Non-pigmented ciliary epithelial cell (primary cell): Measurements from ENCODE around the gene CCL27.

Experiments used
- DNase-seq: peaks from one replicate; pipeline ENCODE4 v3.0.0-alpha.2; 2010; ENCODE audit warnings: low read depth

Gene CCL27

DNA sequence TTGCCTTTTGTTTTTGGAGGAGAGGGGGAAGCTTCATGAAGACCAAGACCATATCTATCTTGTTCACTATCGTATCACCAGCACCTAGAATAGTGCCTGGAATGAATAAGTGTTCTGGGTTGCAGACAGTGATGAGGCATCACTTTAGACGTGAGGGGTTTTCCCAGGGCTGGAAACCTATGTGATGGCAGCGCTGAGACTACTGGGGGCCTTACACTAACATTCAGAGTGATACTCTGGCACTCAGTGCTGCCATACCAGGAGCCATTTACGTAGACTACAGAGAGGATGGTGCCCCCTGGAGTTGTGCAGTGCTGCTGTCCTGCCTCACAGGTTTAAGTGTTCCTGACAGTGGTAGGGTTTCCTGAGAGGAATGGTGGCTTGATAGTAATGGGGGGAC lies 21.7 kb upstream of the CCL27 start:
- no peak for DNase-seq

GRCh38 chr9:34675869-34676268 lies 13.4 kb upstream of the CCL27 start:
- DNase-seq: no peak

DNA sequence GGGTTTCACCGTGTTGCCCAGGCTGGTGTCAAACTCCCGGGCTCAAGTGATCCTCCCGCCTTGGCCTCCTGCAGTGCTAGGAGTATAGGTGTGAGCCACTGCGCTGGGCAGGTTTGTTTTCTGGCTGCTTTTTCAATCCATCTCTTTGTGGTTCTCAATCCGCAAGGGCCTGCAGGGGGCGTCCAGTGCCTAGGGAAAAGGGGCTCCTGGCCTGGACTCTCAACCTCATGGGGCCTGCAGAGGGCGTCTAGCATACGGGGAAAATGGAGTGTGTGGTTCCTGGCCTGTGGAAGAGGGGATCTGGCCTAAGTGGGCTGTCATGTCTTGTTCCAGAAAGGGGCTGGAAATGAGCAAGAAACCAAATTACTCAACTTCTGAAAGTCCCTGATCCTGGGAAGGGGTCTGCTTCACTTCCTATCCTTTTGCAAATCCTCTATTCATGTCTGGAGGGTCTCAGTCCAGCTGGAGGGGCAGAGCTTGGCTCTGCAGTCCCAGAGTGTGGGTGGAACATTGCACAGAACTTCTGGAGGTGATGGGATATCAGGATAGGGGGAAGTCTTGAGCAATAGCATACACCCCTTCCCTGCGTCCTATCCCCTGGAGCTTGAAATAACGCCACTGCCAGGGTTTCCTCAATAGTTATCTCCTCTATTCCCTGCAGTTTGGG lies 12.7 kb upstream of the CCL27 start:
- no peak for DNase-seq

GRCh38 chr9:34674440-34674839 lies 12.0 kb upstream of the CCL27 start:
- no peak for DNase-seq

DNA sequence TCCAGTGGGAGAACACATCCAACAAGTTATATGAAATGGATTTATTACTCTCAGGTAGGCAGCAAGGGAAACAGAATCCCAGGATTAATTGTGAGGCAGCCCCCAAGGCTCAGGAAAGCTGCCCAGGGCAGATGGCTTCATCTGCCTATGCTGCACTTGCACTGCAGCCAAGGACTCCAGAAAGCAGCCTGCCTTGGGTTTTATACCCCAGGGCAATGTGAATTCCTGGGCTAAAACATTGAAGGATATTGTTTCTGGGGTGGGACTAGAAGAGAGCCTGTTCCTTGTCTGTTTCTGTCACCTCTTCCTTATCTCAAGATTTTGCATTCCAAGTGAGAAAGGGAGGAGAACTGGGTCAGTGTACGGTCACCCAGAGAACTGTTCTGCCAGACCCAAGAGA lies 8.8 kb upstream of the CCL27 start:
- DNase-seq: no peak

- DNase-seq: no peak
Measured at GRCh38 chr9:34669809-34670562, 7.5 kb upstream of the CCL27 start.

DNA sequence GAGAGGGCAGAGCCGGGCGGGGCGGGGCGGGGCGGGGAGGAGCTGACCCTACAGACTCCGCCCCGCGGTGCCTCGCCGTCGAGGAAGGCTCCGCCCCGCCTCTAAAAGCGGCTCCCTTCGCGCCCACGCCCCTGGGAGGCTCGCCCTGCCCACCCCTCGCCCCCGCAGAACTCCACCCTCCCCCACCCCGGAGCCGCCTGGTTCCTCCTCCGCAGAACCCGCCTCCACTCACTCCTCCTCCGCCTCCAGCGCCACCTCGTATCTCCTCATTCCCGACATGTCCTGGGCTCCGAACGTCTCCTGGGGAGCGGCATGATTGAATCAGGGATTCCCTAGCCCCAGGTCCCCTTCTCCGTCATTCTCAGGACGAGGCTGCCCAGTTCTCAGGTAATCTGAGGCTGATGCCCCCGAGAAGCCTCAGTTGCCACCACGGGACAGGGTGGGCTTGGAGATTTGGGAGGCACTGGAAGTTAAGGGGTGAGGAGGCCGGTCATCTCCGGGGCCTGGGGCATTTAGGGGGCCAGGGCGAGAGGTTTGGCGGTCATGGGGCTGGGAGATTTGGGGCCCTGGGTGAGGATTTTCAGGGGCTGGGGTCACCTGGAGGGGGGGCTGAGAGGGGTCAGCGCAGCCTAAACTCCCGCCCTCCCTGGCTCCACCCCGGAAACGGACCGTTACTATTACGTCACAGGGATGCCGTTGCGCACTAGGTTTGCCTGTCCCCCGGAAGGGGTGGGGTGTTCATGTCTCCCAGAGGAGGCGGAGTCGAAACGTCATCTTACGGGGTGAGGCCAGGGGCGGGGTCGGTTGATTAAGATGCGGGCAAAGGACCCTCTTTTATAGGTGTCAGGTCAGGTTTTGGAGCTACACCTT lies 3.2 kb upstream of the CCL27 start:
- DNase-seq: peak; percentile 78

DNA sequence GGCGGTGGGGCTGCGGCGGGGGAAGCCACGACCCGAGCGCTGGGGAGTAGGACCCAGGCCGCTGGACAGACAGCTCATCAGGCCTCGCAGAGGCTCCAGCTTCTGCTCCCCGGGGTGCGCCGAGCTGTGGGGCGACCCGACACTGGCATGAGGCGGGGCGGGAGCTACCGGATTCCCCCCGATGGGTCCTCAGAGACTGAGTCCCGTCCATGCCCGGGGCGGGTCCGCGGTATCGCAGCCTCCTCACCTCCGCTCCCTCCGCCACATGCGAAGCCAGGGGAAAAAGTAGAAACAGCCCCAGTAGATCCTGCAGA lies 2.6 kb upstream of the CCL27 start:
- DNase-seq: no peak

GRCh38 chr9:34664281-34665066 lies 2.0 kb upstream of the CCL27 start:
- no peak for DNase-seq

- no peak for DNase-seq
Measured at GRCh38 chr9:34663303-34663605, 797 bp upstream of the CCL27 start.

DNA sequence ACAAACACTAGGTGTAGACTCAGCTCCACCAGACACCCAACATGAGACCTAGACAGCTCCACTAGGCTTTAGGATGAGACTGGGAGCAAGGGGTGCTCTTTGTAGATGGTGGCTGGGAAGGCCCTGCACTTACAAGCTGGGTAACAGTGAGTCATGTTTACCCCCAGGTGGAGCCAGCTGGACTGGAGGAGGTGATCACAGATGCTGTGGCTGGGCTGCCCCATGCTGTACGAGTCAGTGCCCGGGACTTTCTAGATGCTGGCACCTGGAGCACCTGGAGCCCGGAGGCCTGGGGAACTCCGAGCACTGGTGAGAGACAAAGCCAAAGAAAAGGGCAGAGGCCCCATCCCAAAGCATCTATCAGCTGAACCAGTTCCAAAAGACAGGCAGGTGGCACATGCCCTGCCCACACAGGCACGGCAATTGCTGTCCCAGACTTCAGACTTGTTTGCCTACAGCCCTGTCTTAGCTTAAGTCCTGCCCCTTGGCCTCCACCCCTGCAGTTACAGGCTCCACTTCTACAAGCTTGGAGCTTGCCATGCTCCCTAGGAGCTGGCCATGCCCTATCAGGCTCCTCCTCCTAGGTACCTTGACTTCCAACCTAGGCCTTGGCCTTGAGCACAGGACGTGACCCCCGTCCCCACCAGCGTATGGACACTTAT lies 2.7 kb downstream of the CCL27 start:
- DNase-seq: no peak

GRCh38 chr9:34658461-34658860 lies 4.0 kb downstream of the CCL27 start:
- no peak for DNase-seq

- DNase-seq: no peak
Measured at GRCh38 chr9:34656992-34657391, 5.5 kb downstream of the CCL27 start.

- DNase-seq: no peak
Measured at GRCh38 chr9:34655394-34655793, 7.1 kb downstream of the CCL27 start.

DNA sequence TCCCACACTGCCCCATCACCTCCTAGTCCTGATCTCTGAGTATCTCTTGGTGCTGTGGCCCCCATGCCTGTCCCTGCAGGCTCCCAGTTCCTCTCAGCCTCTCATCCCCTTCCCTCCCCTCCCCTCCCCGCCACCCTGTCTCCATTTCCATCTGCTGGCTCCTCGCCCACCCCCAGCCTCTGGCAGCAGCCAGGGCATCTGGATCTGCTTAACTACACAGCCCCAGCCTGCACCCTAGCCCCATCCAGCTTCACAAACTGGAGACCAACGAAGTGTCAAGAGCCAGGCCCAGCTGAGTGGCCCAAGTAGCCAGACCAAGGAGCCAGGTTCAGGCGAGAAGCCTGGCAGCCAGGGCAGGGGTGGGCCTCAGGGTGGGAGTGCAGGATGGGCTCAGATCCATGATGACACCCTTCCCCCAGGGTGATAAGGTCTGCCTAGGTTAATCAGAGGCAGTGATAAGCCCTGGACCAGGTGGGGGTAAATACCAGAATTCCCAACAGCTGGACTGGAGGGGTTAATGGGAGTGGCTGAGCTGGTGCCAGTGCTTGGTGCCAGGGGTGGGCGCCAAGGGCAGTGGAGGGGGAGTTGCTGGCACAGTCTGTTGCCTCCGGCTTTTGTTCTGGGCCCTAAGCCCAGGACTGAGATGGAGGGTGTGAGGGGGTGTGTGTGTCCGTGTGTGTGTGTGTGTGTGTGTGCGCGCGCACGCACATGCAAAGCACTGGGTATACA lies 8.0 kb downstream of the CCL27 start:
- DNase-seq: no peak

- DNase-seq: no peak
Measured at GRCh38 chr9:34653151-34654072, 9.0 kb downstream of the CCL27 start.

GRCh38 chr9:34652602-34653000 lies 9.9 kb downstream of the CCL27 start:
- DNase-seq: no peak

DNA sequence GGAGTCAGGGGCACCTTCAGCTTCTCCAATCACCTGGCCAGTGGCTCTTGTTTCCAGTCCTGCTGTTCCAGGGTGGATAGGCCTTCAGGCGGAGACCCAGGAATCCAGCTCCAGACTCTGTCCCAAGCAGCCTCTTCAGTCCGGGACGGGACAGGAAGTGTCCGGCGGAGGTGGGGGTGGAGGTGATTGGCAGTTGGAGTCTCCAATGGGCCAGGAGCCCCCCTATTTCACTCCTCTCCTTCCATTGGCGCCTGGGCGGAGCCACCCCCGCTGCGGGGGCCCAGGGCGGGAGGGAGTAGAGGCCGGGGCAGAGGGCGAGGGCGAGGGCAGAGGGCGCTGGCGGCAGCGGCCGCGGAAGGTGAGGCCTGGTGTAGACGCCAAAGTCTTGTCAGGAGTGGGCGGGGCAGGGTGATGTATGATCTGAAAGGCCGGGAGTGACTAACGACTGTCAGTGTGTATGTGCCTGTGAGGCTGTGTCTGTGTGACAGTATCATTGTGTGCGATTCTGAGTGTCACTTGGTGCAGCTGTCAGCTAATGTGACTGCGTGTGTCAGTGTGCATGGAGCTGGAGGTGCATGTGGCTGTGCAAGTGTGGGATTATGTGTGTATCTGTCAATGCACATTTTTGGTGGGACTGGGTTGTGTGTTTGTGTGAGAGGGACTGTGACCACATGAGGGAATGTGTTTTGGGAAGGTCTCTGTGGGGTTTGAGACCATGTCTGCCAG lies 10.4 kb downstream of the CCL27 start, which contains the start of gene IL11RA:
IL11RA (plus strand) TSS at position 310 of the 726 bp plus-strand sequence. CDS start 3,033 bp downstream, outside the sequence.
- no peak for DNase-seq

- no peak for DNase-seq
Measured at GRCh38 chr9:34651321-34651720, 11.1 kb downstream of the CCL27 start.
